ENCODE data around the gene STARD3NL.

STARD3NL gene, protein sequence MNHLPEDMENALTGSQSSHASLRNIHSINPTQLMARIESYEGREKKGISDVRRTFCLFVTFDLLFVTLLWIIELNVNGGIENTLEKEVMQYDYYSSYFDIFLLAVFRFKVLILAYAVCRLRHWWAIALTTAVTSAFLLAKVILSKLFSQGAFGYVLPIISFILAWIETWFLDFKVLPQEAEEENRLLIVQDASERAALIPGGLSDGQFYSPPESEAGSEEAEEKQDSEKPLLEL

GRCh38 chr7:38178004-38178694, at the start of gene STARD3NL:
Gene STARD3NL, plus strand, starts transcription at chr7:38178245. Its CDS starts 29,260 bp downstream, at chr7:38207505.
- Mint-ChIP-seq H3K36me3 (ENCODE audit: low read depth) (no peaks in the 10 kb centered on the region), H3K4me1 (peaks cover 40% of the 10 kb centered on the region), H3K9me3 (peaks cover 5% of the 10 kb centered on the region), H3K27ac (peak within 1 kb of the TSS; percentile 93), H3K4me3 (peak within 1 kb of the TSS; percentile 96), H3K27me3 (peaks cover 8% of the 10 kb centered on the region)
- DNase-seq (peak; percentile 89), ATAC-seq (peak; percentile 100)

- DNase-seq (no peak), ATAC-seq (no peak)
- Mint-ChIP-seq H3K4me1 (peaks cover 17% of the 10 kb centered on the region), H3K27me3 (peaks cover 11% of the 10 kb centered on the region), H3K4me3 (no peak overlapping the region), H3K27ac (no peak overlapping the region), H3K36me3 (ENCODE audit: low read depth) (no peaks in the 10 kb centered on the region), H3K9me3 (peaks cover 4% of the 10 kb centered on the region)
Observed at GRCh38 chr7:38129162-38129561, 48.9 kb upstream of the STARD3NL start.

GRCh38 chr7:38129579-38129978, 48.5 kb upstream of the STARD3NL start:
- Mint-ChIP-seq H3K36me3 (ENCODE audit: low read depth) (no peaks in the 10 kb centered on the region), H3K27ac (no peak overlapping the region), H3K4me3 (no peak overlapping the region), H3K27me3 (peaks cover 13% of the 10 kb centered on the region), H3K9me3 (peaks cover 4% of the 10 kb centered on the region), H3K4me1 (peaks cover 17% of the 10 kb centered on the region)
- ATAC-seq: no peak
- no peak for DNase-seq

- Mint-ChIP-seq H3K27ac (no peak overlapping the region), H3K4me1 (no peaks in the 10 kb centered on the region), H3K4me3 (no peak overlapping the region), H3K9me3 (no peaks in the 10 kb centered on the region), H3K27me3 (peaks cover 10% of the 10 kb centered on the region), H3K36me3 (ENCODE audit: low read depth) (no peaks in the 10 kb centered on the region)
- DNase-seq (no peak), ATAC-seq (no peak)
Observed at GRCh38 chr7:38138171-38138570, 39.9 kb upstream of the STARD3NL start.

DNA sequence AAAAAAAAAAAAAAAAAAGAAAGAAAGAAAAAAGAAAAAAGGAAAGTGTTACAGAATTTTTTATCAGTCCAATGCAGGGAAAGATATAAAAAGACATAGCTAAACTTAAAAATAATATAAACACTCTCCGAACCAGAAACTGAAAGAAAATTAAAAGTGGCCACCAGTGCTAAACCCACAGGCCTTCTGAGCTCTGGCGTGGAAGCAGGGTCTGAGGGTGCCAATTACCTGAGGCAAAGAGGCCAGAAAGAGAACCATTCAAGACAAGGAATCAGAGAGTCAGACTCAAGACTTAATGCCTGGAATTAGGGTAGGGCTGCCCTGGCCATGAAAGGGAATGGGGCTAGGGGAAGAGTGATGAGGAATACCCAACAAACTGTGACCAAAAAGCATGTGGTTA, 36.9 kb upstream of the STARD3NL start:
- DNase-seq (no peak), ATAC-seq (no peak)
- Mint-ChIP-seq H3K27me3 (peaks cover 7% of the 10 kb centered on the region), H3K4me1 (no peaks in the 10 kb centered on the region), H3K4me3 (no peak overlapping the region), H3K9me3 (no peaks in the 10 kb centered on the region), H3K36me3 (ENCODE audit: low read depth) (no peaks in the 10 kb centered on the region), H3K27ac (no peak overlapping the region)

- H3K27me3 Mint-ChIP-seq: no peaks in the 10 kb centered on the region
- H3K9me3 Mint-ChIP-seq: no peaks in the 10 kb centered on the region
- no peak overlapping the region for H3K4me3 Mint-ChIP-seq
- H3K4me1 Mint-ChIP-seq: no peaks in the 10 kb centered on the region
- no peak overlapping the region for H3K27ac Mint-ChIP-seq
- DNase-seq (no peak), ATAC-seq (no peak)
- H3K36me3 Mint-ChIP-seq (ENCODE audit: low read depth): no peaks in the 10 kb centered on the region
Observed at GRCh38 chr7:38142736-38143135, 35.3 kb upstream of the STARD3NL start.

DNA sequence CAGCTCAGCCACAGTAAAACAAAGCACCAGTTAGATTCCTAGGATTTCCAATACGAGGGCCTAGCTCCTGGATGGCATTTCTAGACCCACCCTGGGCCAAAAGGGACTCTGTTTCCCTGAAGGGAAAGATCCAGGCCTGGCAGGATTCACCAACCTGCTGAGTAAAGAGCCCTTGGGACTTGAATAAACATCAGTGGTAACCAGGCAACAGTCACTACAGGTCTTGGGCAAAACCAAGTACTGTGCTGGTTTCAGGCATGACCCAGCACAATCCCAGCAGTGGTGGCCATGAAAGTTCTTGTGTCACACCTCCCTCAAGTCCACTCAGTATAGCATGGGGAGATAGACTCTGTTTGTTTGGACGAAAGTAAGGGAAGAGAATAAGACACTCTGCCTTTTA, 31.0 kb upstream of the STARD3NL start:
- no peak overlapping the region for H3K4me3 Mint-ChIP-seq

DNA sequence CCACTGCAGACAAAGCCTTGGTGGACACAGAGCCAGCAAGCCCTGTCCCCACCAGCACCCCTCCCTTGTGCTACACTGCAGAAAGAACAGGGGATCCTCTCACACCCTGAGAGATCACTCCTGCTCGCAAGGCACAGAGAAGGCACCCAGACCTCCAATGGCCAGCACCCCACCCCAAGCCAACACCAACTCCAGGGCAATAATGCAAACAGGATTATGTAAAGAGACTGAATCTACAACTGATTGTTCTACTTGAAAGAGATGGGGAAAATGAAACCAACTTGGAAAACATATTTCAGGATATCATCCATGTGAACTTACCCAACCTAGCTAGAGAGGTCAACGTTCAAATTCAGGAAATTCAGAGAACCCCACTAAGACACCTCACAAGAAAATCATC, 26.5 kb upstream of the STARD3NL start:
- H3K27me3 Mint-ChIP-seq: peaks cover 6% of the 10 kb centered on the region
- H3K4me1 Mint-ChIP-seq: no peaks in the 10 kb centered on the region
- ATAC-seq: no peak
- no peak overlapping the region for H3K27ac Mint-ChIP-seq
- H3K4me3 Mint-ChIP-seq: no peak overlapping the region
- H3K36me3 Mint-ChIP-seq (ENCODE audit: low read depth): no peaks in the 10 kb centered on the region
- DNase-seq: no peak
- H3K9me3 Mint-ChIP-seq: no peaks in the 10 kb centered on the region

More for the DNA sequence above, 31.0 kb upstream of the STARD3NL start:
- peaks cover 2% of the 10 kb centered on the region for H3K27me3 Mint-ChIP-seq
- no peaks in the 10 kb centered on the region for H3K4me1 Mint-ChIP-seq
- DNase-seq: no peak
- no peaks in the 10 kb centered on the region for H3K36me3 Mint-ChIP-seq (ENCODE audit: low read depth)
- no peak for ATAC-seq
- H3K27ac Mint-ChIP-seq: no peak overlapping the region
- H3K9me3 Mint-ChIP-seq: no peaks in the 10 kb centered on the region

GRCh38 chr7:38153515-38153914, 24.5 kb upstream of the STARD3NL start:
- Mint-ChIP-seq H3K4me1 (no peaks in the 10 kb centered on the region), H3K36me3 (ENCODE audit: low read depth) (no peaks in the 10 kb centered on the region), H3K27me3 (peaks cover 6% of the 10 kb centered on the region), H3K27ac (peak overlapping the region; percentile 23), H3K9me3 (no peaks in the 10 kb centered on the region), H3K4me3 (no peak overlapping the region)
- ATAC-seq (no peak), DNase-seq (no peak)

DNA sequence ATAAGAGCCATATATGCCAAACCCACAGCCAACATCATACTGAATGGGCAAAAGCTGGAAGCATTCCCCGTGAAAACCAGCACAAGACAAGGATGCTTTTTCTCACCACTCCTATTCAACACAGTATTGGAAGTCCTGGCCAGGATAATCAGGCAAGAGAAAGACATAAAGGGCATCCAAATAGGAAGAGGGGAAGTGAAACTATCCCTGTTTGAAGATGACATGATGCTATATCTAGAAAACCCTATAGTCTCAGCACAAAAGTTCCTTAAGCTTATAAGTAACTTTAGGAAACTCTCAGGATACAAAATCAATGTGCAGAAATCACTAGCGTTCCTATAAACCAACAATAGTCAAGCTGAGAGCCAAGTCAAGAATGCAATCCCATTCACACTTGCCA, 23.8 kb upstream of the STARD3NL start:
- Mint-ChIP-seq H3K27me3 (peaks cover 5% of the 10 kb centered on the region), H3K27ac (no peak overlapping the region), H3K9me3 (no peaks in the 10 kb centered on the region), H3K36me3 (ENCODE audit: low read depth) (no peaks in the 10 kb centered on the region), H3K4me1 (no peaks in the 10 kb centered on the region), H3K4me3 (no peak overlapping the region)
- DNase-seq (no peak), ATAC-seq (no peak)

- H3K27ac Mint-ChIP-seq: no peak overlapping the region
- H3K4me1 Mint-ChIP-seq: no peaks in the 10 kb centered on the region
- ATAC-seq: no peak
- H3K36me3 Mint-ChIP-seq (ENCODE audit: low read depth): no peaks in the 10 kb centered on the region
- H3K27me3 Mint-ChIP-seq: peaks cover 13% of the 10 kb centered on the region
- DNase-seq: no peak
- H3K4me3 Mint-ChIP-seq: no peak overlapping the region
- no peaks in the 10 kb centered on the region for H3K9me3 Mint-ChIP-seq
Observed at GRCh38 chr7:38160003-38160571, 18.0 kb upstream of the STARD3NL start.

GRCh38 chr7:38162036-38162435, 16.0 kb upstream of the STARD3NL start:
- no peak for DNase-seq
- no peak overlapping the region for H3K4me3 Mint-ChIP-seq
- ATAC-seq: no peak
- H3K9me3 Mint-ChIP-seq: no peaks in the 10 kb centered on the region
- no peaks in the 10 kb centered on the region for H3K4me1 Mint-ChIP-seq
- no peaks in the 10 kb centered on the region for H3K36me3 Mint-ChIP-seq (ENCODE audit: low read depth)
- no peak overlapping the region for H3K27ac Mint-ChIP-seq
- peaks cover 12% of the 10 kb centered on the region for H3K27me3 Mint-ChIP-seq

DNA sequence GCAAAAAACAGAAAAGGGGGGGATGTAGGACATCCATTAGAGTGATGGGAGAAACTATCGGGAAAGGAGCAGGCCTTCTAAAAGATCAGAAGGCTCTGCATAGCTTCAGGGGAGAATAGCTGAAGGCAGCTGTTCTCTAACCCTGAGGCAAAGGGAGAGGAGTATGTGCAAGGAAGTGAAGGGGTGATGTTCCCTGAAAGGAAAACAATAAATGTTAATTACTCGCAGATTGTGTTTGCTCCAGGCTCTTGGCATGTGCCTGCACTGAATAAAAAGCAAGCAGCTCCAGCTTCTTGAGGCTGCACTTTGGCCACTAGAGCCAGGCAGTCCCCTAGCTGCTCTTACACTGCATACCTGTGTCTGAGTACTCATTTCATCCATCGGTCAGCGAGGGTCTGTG, 14.4 kb upstream of the STARD3NL start:
- H3K27me3 Mint-ChIP-seq: peaks cover 11% of the 10 kb centered on the region
- H3K4me1 Mint-ChIP-seq: peaks cover 5% of the 10 kb centered on the region
- no peaks in the 10 kb centered on the region for H3K36me3 Mint-ChIP-seq (ENCODE audit: low read depth)
- no peak overlapping the region for H3K27ac Mint-ChIP-seq
- ATAC-seq: no peak
- no peaks in the 10 kb centered on the region for H3K9me3 Mint-ChIP-seq
- DNase-seq: no peak
- H3K4me3 Mint-ChIP-seq: no peak overlapping the region

GRCh38 chr7:38168890-38169570, 9.0 kb upstream of the STARD3NL start:
- no peak overlapping the region for H3K27ac Mint-ChIP-seq
- H3K27me3 Mint-ChIP-seq: peaks cover 6% of the 10 kb centered on the region
- peaks cover 25% of the 10 kb centered on the region for H3K4me1 Mint-ChIP-seq
- DNase-seq (no peak), ATAC-seq (no peak)
- no peak overlapping the region for H3K4me3 Mint-ChIP-seq
- H3K9me3 Mint-ChIP-seq: peaks cover 4% of the 10 kb centered on the region
- no peaks in the 10 kb centered on the region for H3K36me3 Mint-ChIP-seq (ENCODE audit: low read depth)

GRCh38 chr7:38169847-38170246, 8.2 kb upstream of the STARD3NL start:
- H3K4me1 Mint-ChIP-seq: peaks cover 28% of the 10 kb centered on the region
- H3K27ac Mint-ChIP-seq: no peak overlapping the region
- DNase-seq: no peak
- no peaks in the 10 kb centered on the region for H3K36me3 Mint-ChIP-seq (ENCODE audit: low read depth)
- peaks cover 10% of the 10 kb centered on the region for H3K27me3 Mint-ChIP-seq
- no peak overlapping the region for H3K4me3 Mint-ChIP-seq
- H3K9me3 Mint-ChIP-seq: peaks cover 5% of the 10 kb centered on the region
- ATAC-seq: peak; percentile 54
